Measurements from ENCODE around the gene GLO1.

Gene GLO1

GRCh38 chr6:38702558-38703397 lies at the start of gene GLO1:
Gene GLO1 (minus strand): TSS chr6:38703145. CDS start chr6:38703054, 91 bp downstream.
- DNase-seq (ENCODE audit: low spot score): peak; percentile 98

GRCh38 chr6:38750968-38751615 lies 48.1 kb upstream of the GLO1 start:
- DNase-seq (ENCODE audit: low spot score): no peak

GRCh38 chr6:38749473-38749872 lies 46.5 kb upstream of the GLO1 start:
- DNase-seq (ENCODE audit: low spot score): no peak

- no peak for DNase-seq (ENCODE audit: low spot score)
These were observed 36.6 kb upstream of the GLO1 start for GRCh38 chr6:38739532-38739931.

GRCh38 chr6:38738261-38738660 lies 35.3 kb upstream of the GLO1 start:
- no peak for DNase-seq (ENCODE audit: low spot score)

- no peak for DNase-seq (ENCODE audit: low spot score)
These were observed 34.0 kb upstream of the GLO1 start for GRCh38 chr6:38736951-38737350.

- DNase-seq (ENCODE audit: low spot score): no peak
These were observed 27.4 kb upstream of the GLO1 start for GRCh38 chr6:38730140-38730862.

- DNase-seq (ENCODE audit: low spot score): no peak
These were observed 25.3 kb upstream of the GLO1 start for GRCh38 chr6:38728203-38728602.

- DNase-seq (ENCODE audit: low spot score): no peak
These were observed 22.7 kb upstream of the GLO1 start for GRCh38 chr6:38725414-38726183.

GRCh38 chr6:38724343-38724742 lies 21.4 kb upstream of the GLO1 start:
- no peak for DNase-seq (ENCODE audit: low spot score)

- DNase-seq (ENCODE audit: low spot score): no peak
These were observed 20.8 kb upstream of the GLO1 start for GRCh38 chr6:38723783-38724182.

- no peak for DNase-seq (ENCODE audit: low spot score)
These were observed 19.9 kb upstream of the GLO1 start for GRCh38 chr6:38722727-38723334.

GRCh38 chr6:38722038-38722437 lies 19.1 kb upstream of the GLO1 start:
- DNase-seq (ENCODE audit: low spot score): no peak

- no peak for DNase-seq (ENCODE audit: low spot score)
These were observed 17.4 kb upstream of the GLO1 start for GRCh38 chr6:38720295-38720694.

GRCh38 chr6:38719358-38719757 lies 16.4 kb upstream of the GLO1 start:
- no peak for DNase-seq (ENCODE audit: low spot score)

- no peak for DNase-seq (ENCODE audit: low spot score)
These were observed 13.9 kb upstream of the GLO1 start for GRCh38 chr6:38716825-38717224.

- no peak for DNase-seq (ENCODE audit: low spot score)
These were observed 12.2 kb upstream of the GLO1 start, which contains the start of gene DNAH8 for GRCh38 chr6:38715016-38715689. Gene DNAH8 (plus strand): TSS chr6:38715311. CDS start chr6:38722810, 7,499 bp downstream.

GRCh38 chr6:38714239-38715015 lies 11.5 kb upstream of the GLO1 start:
- DNase-seq (ENCODE audit: low spot score): no peak

GRCh38 chr6:38713812-38714211 lies 10.9 kb upstream of the GLO1 start:
- DNase-seq (ENCODE audit: low spot score): peak; percentile 52

- no peak for DNase-seq (ENCODE audit: low spot score)
These were observed 5.6 kb upstream of the GLO1 start for GRCh38 chr6:38708496-38708895.

Data from CD4-positive, alpha-beta T cell treated with Interleukin-2 at 100 ng/mL for 4 hours (primary cell).